ENCODE data around the gene SLC24A3. TPM values are rescaled to one million over a fixed set of nuclear protein-coding genes. Genes with fewer than 3 reads are reported as not detected.

The SLC24A3 gene
- total and polyA plus RNA-seq, 2 experiments from 2014 or later: 0.81 to 2.5 TPM

GRCh38 chr20:19271879-19272651 is 59.6 kb downstream of the SLC24A3 start (continued):
- TF ChIP-seq, protein P1, sequence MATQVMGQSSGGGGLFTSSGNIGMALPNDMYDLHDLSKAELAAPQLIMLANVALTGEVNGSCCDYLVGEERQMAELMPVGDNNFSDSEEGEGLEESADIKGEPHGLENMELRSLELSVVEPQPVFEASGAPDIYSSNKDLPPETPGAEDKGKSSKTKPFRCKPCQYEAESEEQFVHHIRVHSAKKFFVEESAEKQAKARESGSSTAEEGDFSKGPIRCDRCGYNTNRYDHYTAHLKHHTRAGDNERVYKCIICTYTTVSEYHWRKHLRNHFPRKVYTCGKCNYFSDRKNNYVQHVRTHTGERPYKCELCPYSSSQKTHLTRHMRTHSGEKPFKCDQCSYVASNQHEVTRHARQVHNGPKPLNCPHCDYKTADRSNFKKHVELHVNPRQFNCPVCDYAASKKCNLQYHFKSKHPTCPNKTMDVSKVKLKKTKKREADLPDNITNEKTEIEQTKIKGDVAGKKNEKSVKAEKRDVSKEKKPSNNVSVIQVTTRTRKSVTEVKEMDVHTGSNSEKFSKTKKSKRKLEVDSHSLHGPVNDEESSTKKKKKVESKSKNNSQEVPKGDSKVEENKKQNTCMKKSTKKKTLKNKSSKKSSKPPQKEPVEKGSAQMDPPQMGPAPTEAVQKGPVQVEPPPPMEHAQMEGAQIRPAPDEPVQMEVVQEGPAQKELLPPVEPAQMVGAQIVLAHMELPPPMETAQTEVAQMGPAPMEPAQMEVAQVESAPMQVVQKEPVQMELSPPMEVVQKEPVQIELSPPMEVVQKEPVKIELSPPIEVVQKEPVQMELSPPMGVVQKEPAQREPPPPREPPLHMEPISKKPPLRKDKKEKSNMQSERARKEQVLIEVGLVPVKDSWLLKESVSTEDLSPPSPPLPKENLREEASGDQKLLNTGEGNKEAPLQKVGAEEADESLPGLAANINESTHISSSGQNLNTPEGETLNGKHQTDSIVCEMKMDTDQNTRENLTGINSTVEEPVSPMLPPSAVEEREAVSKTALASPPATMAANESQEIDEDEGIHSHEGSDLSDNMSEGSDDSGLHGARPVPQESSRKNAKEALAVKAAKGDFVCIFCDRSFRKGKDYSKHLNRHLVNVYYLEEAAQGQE (IDR thresholded peaks at IDR 0.05; ENCODE audit: unreplicated experiment): no peak
- TF ChIP-seq, protein P2, sequence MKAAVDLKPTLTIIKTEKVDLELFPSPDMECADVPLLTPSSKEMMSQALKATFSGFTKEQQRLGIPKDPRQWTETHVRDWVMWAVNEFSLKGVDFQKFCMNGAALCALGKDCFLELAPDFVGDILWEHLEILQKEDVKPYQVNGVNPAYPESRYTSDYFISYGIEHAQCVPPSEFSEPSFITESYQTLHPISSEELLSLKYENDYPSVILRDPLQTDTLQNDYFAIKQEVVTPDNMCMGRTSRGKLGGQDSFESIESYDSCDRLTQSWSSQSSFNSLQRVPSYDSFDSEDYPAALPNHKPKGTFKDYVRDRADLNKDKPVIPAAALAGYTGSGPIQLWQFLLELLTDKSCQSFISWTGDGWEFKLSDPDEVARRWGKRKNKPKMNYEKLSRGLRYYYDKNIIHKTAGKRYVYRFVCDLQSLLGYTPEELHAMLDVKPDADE (IDR thresholded peaks at IDR 0.05): no peak
- TF ChIP-seq EZH2 (IDR thresholded peaks at IDR 0.05; ENCODE audit: low read depth, unreplicated experiment) (no peak), NANOG (IDR thresholded peaks at IDR 0.05; ENCODE audit: borderline replicate concordance) (no peak), STAT1 (IDR thresholded peaks at IDR 0.05; ENCODE audit: unreplicated experiment) (no peak)

DNA sequence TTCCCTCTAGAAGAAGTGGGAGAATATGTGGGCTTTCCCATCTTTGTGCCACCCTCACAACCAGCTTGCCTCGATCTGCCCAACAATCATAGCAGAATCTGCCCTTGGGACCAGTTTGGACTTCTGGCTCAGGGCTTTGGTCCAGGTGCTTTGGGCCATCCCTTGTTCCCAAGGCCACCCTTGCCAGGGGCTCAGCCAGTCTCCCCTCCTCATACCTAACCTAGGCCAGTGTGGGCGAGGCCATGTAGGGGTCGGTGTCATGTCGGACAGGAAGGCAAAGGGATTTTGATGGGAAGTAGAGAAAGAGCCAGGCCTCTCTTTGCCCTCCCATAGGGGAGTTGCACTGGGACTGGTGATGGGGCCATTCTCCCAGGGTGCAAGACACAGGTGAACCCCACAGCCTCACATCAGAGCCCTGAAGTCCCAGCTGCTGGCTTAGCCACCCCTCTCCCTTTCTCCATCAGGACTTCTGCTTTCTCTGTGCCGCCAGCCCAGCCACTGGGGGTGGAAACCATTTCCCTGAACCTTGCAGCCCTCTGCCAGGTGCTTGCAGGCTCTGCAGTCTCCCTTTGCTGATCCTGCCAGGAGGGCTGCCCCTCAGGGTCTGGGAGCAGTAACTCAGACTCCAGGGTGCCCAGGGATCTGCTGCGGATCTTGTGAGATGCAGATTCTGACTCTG is 60.7 kb downstream of the SLC24A3 start:
- H3K36me3 ChIP-seq (ENCODE audit: insufficient read depth): no peaks in the 10 kb centered on the region
- peaks cover 9% of the 10 kb centered on the region for H3K4me1 Mint-ChIP-seq
- H4K20me1 ChIP-seq (replicated peaks; ENCODE audit: insufficient read depth): no peaks in the 10 kb centered on the region
- H3K27ac Mint-ChIP-seq: no peak overlapping the region
- no peak overlapping the region for H3K27ac ChIP-seq (ENCODE audit: low read depth)
- H3K4me3 ChIP-seq: no peak overlapping the region
- no peak overlapping the region for H2AFZ ChIP-seq
- H3K4me2 ChIP-seq: no peak overlapping the region
- no peaks in the 10 kb centered on the region for H3K4me1 ChIP-seq (ENCODE audit: insufficient read depth)
- H3K27me3 ChIP-seq (ENCODE audit: insufficient read depth): no peaks in the 10 kb centered on the region
- H3K27me3 Mint-ChIP-seq (ENCODE audit: insufficient read depth, low read depth, poor library complexity): peaks cover 6% of the 10 kb centered on the region
- H3K4me3 Mint-ChIP-seq: no peak overlapping the region
- no peaks in the 10 kb centered on the region for H3K9me3 Mint-ChIP-seq
- no peak for DNase-seq (ENCODE audit: low spot score)
- TF ChIP-seq CREB1 (CRISPR knock-in tag; IDR thresholded peaks at IDR 0.05; ENCODE audit: low read depth) (no peak), EZH2phosphoT487 (IDR thresholded peaks at IDR 0.05; ENCODE audit: unreplicated experiment) (no peak), ZNF114 (CRISPR knock-in tag; IDR thresholded peaks at IDR 0.05) (no peak), STAT1 (IDR thresholded peaks at IDR 0.05; ENCODE audit: unreplicated experiment) (no peak), CTCF (conservative IDR thresholded peaks at IDR 0.05; ENCODE audit: low read depth in 2 of 2) (no peak), ZNF331 (CRISPR knock-in tag; IDR thresholded peaks at IDR 0.05; ENCODE audit: low read depth) (no peak)
- H3K9me2 ChIP-seq (ENCODE audit: insufficient read depth): peaks cover 3% of the 10 kb centered on the region; the same call in 1 of the 2 replicates
- no peaks in the 10 kb centered on the region for H3F3A ChIP-seq (replicated peaks; ENCODE audit: low read depth)
- H3K79me2 ChIP-seq (replicated peaks; ENCODE audit: insufficient read depth): no peaks in the 10 kb centered on the region
- no peak for ATAC-seq
- no peaks in the 10 kb centered on the region for H3K36me3 Mint-ChIP-seq (ENCODE audit: low read depth)
